HG03457 (cell line): ENCODE results near the gene MCOLN1.
"Not testable (repeated sequence)": the region's sequence is repeated elsewhere in the genome, so short reads cannot be mapped to it uniquely, and the experiment has no call there.

Experiments
- ATAC-seq: cut with Tn5 transposase; IDR thresholded peaks from one replicate; pipeline ENCODE4 v1.9.1; 2021; ENCODE audit warnings: moderate number of reproducible peaks; ENCODE audit not compliant: unreplicated experiment

Gene MCOLN1

DNA sequence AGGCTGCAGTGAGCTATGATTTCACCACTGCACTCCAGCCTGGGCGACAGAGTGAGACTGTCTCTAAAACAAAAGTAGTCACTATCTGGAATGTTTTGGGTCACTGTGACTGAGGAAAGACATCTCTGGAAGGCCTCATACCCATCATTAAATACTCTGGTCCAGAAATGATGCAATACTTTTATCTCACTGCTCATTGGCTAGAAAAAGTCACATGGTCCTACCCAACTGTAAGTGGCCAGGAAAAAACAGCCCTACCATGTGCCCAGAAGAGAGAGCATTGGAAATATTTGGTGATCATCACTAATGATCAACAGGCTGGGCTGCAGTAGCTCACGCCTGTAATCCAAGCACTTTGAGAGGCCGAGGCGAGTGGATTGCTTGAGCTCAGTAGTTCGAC lies 42.9 kb downstream of the MCOLN1 start:
- ATAC-seq = no peak

DNA sequence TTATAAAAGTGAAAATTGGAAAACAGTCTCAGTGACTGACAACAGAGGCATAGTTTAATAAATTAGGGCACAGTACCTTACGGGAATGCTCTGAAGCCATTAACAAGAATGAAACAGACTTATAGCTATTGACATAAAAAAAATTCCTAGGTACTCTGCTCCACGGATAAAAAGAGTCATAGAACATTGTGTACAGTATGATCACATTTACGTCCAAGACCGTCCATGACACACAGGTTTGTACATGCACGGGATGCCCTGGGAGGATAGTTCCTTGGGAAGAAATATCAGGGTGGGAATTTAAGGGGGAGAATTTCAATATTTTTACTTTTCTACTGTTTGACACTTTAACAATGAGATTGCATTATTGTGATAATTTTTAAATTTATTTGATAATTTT lies 48.3 kb downstream of the MCOLN1 start:
- no peak for ATAC-seq

DNA sequence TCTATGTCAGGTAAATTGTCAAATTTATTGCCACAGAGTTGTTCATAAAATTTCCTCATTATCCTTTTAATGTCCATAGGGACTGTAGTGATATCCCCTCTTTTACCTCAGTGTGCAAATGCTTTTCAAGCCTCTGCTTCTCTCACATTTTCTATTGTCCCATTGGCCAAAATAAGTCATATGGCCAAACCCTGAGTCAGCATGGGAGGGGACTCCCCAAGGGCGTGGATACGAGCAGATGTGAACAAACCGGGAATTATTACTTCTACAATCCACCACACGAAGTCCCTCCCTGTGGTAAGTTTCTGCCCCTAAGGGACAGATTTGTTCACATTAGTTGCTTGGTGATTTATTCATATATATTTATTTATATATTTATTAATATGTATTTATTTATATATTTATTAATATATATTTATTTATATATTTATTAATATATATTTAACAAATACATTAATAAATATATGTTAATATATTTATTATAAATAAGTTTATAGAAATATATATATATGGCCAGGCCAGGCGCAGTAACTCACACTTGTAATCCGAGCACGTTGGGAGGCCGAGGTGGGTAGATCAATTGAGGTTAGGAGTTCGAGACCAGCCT lies 53.1 kb downstream of the MCOLN1 start:
- ATAC-seq = no peak

DNA sequence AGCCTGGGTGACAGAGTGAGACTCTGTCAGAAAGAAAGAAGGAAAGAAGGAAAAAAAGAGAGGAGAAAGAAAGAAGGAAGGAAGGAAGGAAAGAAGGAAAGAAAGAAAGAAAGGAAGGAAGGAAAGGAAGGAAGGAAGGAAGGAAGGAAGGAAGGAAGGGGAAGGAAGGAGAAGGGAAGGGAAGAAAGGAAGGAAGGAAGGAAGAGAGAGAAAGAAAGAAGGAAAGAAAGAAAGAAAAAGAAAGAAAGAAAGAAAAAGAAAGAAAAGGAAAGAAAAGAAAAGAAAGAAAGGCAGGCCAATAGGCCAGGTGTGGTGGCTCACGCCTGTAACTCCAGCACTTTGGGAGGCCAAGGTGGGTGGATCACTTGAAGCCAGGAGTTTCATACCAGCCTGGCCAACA lies 55.0 kb downstream of the MCOLN1 start:
- not testable (repeated sequence) for ATAC-seq

DNA sequence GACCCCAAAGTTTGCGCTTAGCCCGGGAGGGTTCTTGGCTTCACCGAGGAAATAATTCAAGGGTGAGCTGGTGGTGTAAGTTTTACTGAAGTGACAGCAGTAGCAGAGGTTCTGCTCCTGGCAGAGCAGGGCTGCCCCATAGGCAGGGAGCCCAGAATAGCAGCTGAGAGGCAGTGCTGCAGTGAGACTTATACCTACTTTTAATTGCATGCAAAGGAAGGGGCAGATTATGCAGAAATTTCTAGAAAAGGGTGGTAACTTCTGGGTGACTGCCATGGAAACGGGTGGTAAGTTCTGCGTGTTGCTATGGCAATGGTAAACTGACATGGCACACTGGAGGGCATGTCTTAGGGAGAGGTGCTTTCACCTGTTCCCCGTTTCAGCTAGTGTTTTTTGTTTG lies 55.7 kb downstream of the MCOLN1 start:
- ATAC-seq = no peak

DNA sequence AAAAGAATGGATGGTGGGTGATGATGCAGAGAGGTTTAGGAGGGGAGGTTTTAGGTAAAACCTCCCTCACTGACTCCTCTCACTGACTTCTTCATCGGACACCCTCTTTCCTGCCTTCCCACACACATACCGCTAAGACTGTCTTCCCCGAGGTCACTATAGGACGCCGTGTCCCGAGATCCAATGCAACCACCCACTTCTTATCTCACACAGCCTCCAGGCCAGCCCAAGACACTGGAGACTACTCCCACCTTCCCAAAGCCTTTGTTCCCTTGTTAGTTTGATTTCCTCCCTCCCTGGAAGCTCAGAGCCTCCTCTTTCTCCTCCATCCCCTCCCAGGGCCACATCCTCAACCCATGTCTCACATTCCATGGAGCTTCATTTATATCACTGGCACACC lies 56.8 kb downstream of the MCOLN1 start:
- no peak for ATAC-seq

DNA sequence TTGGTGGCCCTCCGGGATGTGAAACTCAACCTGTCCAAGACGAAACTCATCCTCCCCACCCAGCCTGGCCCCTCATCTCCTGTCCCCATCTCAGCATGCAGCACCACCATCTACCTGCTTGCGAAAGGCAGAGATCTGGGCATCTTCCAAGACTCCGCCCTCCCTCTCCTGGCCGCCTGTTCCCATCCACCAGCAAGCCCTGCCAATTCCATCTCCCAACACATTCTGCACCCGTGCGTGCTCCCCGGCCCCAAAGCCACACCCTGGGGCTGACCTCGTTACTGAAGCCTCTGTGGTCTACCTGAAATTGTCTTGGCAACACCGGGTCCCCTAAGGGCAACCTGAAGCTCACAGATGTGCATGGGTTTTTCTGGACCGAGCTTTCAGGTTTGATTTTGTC lies 60.0 kb downstream of the MCOLN1 start:
- ATAC-seq = no peak
